Stimulated activated CD8-positive, alpha-beta memory T cell treated with anti-CD3 and anti-CD28 coated beads, Interleukin-4, amount 100 ng/mL, for 4 hours (primary cell): ENCODE measurements around the gene SMAP2.
"Not testable (repeated sequence)": the region's sequence is repeated elsewhere in the genome, so short reads cannot be mapped to it uniquely, and the experiment has no call there.

ENCODE experiments used
- DNase-seq, 2 donors: peaks; one replicate each; pipeline ENCODE4 v3.0.0-alpha.2; 2020; ENCODE audit warnings: low read depth in 2 of 2, low spot score in 1 of 2

SMAP2 gene

GRCh38 chr1:40373323-40374283, at the start of gene SMAP2:
Gene SMAP2 (plus strand): TSS chr1:40373727. CDS start chr1:40374121, 394 bp downstream.
- peak; percentile 86 to 91 for DNase-seq

GRCh38 chr1:40331403-40331802, 42.1 kb upstream of the SMAP2 start:
- not testable (repeated sequence) for DNase-seq

GRCh38 chr1:40332695-40333094, 40.8 kb upstream of the SMAP2 start:
- DNase-seq, result no peak

GRCh38 chr1:40337443-40337842, 36.1 kb upstream of the SMAP2 start:
- no peak for DNase-seq

- peak; percentile 78 to 83 for DNase-seq
Observed at GRCh38 chr1:40338745-40339419, 34.6 kb upstream of the SMAP2 start.

GRCh38 chr1:40339420-40340323, 33.9 kb upstream of the SMAP2 start:
- DNase-seq, result no peak

- DNase-seq, result no peak
Observed at GRCh38 chr1:40341491-40342380, 31.8 kb upstream of the SMAP2 start.

- not testable (repeated sequence) for DNase-seq
Observed at GRCh38 chr1:40342381-40342717, 31.2 kb upstream of the SMAP2 start.

- no peak for DNase-seq
Observed at GRCh38 chr1:40344597-40344996, 28.9 kb upstream of the SMAP2 start.

GRCh38 chr1:40350391-40350790, 23.1 kb upstream of the SMAP2 start:
- DNase-seq, result no peak

GRCh38 chr1:40351124-40351523, 22.4 kb upstream of the SMAP2 start:
- DNase-seq, result no peak

- DNase-seq, result no peak
Observed at GRCh38 chr1:40352126-40352525, 21.4 kb upstream of the SMAP2 start.

GRCh38 chr1:40353082-40353481, 20.4 kb upstream of the SMAP2 start:
- DNase-seq, result no peak

GRCh38 chr1:40357625-40358024, 15.9 kb upstream of the SMAP2 start:
- DNase-seq, result no peak

GRCh38 chr1:40360631-40361030, 12.9 kb upstream of the SMAP2 start:
- no peak for DNase-seq

- DNase-seq, result no peak
Observed at GRCh38 chr1:40361201-40361600, 12.3 kb upstream of the SMAP2 start.

- no peak for DNase-seq
Observed at GRCh38 chr1:40361637-40362036, 11.9 kb upstream of the SMAP2 start.

- DNase-seq, result no peak
Observed at GRCh38 chr1:40362199-40362598, 11.3 kb upstream of the SMAP2 start.

GRCh38 chr1:40362699-40363098, 10.8 kb upstream of the SMAP2 start:
- DNase-seq, result no peak

- no peak for DNase-seq
Observed at GRCh38 chr1:40363721-40364120, 9.8 kb upstream of the SMAP2 start.
